CD4-positive, alpha-beta T cell treated with Interleukin-4 for 4 hours (primary cell): ENCODE measurements around the gene PATJ.
"Not testable (repeated sequence)": the region's sequence is repeated elsewhere in the genome, so short reads cannot be mapped to it uniquely, and the experiment has no call there.

Experiments used
- DNase-seq: peaks from one replicate; pipeline ENCODE4 v3.0.0-alpha.2; 2020

PATJ gene

DNA sequence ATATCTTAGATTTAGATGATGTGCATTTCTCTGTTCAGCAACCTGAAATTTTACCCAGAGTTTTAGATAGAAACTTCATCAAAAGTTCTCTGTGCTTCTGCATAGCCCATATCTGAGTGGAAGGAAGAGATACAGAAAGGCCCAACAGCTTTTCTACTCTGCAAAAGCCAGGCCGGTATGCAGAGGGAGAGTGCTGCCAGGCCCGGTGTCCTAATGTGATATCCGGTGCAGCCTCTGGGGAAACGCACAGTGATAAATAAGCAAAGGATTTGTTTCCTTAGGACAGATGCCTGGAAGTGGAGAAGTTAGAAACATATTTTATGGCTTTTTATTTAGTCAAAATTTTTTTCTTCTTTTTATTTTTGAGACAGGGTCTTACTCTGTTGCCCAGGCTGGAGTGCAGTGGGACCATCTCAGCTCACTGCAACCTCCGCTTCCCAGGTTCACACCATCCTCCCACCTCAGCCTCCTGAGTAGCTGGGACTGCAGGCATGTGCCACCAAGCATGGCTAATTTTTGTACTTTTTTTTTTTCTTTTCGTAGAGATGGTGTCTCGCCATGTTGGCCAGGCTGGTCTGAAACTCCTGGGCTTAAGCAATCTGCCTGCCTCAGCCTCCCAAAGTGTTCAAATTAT, 145.8 kb downstream of the PATJ start:
- no peak for DNase-seq

DNA sequence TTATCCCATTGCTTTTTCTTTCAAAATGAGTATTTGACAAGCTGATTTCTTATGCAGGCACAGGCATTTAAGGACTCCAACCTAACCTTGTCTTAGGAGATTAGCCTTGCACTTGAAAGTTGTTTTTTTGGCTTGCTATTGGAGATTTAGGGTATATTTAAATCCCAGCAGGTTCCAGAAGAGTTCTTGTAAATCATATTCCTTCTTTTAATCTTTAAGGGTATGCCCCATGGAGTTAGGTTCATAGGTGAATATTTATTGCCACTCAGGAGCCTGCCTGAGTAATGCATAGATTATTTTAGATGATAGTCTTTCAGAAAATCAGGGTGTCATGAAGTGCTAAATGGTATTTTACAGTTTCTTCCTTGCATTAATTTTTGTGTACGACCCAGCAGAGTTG, 146.5 kb downstream of the PATJ start:
- no peak for DNase-seq

DNA sequence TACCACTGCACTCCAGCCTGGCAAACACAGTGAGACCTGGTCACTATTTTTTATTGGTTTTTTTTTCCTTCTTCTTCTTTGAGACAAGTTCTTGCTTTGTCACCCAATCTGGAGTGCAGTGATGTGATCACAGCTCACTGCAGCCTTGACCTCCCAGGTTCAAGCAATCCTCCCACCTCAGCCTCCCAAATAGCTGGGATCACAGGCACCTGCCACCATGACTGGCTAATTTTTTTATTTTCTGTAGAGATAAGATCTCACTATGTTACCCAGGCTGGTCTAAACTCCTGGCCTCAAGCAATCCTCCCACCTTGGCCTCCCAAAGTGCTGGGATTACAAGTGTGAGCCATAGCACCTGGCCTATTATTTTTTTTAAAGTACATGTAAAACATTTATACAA, 148.2 kb downstream of the PATJ start:
- DNase-seq: not testable (repeated sequence)

DNA sequence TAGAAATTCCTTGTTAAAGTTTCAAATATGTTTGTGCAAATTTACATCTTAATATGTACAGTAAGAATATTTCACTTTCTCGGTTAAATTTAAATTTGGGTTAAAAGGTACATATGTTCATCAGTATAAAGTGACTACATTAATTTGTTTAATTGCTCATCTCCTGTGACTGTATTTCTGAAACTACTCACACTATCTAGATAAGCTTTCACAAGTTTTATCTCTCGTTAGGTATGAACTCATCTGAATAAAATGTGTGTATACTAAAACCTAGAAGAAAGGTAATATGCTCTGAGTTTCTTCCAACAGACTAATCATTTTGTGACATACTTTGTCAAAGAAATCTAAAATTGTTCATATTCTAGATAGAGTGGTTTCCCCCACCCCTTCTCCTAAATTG, 150.7 kb downstream of the PATJ start:
- DNase-seq: no peak

DNA sequence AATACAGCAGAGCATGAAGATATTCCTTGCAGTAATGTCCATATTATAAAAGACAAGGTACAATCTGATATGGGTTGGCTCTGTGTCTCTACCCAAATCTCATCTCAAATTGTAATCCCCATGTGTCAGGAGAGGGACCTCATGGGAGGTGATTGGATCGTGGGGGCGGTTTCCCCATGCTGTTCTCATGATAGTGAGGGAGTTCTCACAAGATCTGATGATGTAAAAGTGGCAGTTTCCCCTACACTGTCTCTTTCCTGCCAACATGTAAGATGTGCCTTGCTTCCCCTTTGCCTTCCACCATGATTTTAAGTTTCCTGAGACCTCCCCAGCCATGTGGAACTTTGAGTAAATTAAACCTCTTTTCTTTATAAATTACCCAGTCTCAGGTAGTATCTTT, 152.0 kb downstream of the PATJ start:
- not testable (repeated sequence) for DNase-seq

DNA sequence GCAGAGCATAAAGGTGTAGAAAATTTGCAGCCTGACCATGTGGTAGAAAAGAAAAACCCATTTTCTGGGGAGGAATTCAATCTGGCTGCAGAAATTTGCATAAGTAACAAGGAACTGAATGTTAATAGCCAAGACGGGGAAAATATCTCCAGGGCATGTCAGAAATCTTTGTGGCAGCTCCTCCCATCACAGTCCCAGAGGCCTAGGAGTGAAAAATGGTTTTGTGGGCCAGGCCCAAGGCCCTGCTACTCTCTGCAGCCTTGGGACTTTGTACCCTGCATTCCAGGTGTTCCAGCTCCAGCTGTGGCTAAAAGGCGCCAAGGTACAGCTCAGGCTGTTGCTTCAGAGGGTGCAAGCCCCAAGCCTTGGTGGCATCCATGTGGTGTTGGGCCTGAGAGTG, 152.9 kb downstream of the PATJ start:
- no peak for DNase-seq

DNA sequence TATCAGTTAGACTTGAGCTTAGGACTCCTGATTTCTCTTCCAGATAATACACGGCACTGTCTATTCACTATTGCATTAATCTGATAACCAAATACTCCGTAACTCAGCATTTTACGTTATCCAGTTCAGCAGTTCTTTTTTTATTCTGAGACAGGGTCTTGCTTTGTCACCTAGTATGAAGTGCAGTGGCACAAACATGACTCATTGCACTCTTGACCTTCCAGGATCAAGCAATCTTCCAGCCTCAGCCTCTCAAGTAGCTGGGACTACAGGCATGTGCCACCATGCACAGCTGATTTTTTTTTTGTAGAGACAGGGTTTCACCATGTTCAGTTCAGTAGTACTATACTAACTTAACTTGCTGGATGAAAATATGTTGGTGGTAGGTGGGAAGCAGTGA, 156.4 kb downstream of the PATJ start:
- no peak for DNase-seq

DNA sequence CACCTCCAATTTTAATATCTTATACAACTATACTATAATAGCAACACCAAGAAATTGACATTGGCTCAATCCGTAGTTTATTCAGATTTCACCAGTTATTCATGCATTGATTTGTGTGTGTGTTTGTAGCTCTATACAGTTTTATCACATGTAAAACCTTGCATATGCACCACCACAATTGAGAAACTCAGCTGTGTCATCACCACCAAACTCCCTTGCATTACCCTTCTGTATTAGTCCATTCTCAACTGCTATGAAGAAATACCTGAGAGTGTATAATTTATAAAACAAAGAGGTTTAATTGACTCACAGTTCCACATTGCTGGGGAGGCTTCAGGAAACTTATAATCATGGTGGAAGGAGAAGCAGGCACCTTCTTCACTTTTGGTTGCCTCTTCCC, 162.1 kb downstream of the PATJ start:
- no peak for DNase-seq

DNA sequence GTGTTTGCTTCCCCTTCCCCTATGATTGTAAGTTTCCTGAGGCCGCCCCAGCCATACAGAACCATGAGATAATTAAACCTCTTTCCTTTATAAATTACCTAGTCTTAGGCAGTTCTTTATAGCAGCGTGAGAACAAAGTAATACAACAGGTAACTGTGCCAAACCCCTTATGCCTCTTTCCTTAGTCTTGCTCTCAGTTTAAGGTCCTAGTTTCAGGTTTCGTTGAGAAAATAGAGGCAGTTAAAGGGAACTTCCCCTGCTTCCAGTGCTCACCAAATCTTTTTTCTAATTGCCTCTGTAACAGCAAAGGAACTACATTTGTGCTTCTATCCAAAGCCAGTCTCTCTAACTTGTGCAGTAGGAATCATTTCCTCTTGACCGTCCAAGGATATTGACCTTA, 164.8 kb downstream of the PATJ start:
- no peak for DNase-seq

DNA sequence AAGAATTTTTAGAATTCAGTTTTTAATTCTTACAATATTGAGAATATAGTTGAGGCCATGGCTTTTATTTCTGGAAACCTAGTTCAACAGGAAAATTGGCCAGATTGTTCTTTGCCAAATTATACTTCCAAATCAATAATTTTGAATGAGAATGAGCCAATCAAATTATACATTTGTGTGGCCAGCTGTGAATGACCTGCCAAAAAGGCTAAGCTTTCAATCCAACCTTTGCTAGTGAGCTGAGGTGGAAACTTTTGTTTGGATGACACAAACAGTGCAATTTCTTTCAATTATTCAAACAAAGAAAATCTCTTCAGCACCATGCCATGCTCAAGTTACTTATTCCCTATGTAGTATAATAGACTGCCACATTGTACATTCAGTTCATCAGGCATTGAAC, 167.8 kb downstream of the PATJ start:
- DNase-seq: no peak

DNA sequence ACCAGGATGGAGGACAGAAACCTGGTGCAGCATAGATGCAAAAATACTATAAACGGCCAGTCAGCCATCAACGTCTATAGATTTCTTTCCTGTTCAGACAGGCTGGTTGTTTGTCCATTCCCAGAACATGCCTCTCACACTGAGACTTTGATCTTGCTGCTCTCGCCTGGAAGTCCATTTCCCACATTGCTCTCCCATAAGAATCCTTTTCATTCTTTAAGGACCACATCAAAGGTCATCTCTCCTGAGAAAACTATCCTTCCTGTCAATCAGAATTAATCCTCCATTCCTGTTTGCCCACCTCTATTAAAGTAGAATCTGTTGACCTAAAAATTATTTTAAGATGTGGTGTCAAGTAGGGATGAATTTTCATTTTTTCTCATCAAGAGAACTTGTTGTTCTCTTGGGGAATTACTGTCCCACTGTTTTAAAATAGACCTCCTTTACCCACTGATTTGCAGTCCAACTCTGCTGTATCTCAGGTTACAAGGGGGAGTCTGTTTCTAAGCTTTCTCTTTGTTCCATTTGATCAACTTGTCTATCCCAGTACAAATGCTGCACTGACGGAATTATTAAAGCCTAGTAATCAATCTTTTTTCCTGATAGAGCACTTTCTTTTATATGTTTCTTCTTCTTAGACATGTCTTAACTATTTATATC, 172.7 kb downstream of the PATJ start:
- no peak for DNase-seq

DNA sequence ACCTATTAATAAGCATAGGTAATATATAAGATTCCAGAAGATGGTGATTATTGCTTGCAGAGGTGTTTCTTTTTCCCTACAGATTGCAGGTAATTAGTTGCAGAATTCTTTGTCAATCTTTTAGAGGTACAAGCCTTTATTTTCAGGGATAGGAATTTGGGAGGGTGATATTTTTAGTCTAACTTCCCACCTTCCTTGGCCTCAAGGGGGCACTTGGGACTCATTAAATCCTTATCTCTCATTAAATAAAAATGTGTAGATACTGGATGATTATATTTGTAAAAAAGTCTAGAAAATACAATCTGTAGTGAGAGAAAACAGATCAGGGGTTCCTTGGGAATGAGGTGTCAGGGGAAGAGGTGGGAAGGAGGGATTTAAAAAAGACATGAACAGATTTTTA, 179.2 kb downstream of the PATJ start:
- DNase-seq: no peak

DNA sequence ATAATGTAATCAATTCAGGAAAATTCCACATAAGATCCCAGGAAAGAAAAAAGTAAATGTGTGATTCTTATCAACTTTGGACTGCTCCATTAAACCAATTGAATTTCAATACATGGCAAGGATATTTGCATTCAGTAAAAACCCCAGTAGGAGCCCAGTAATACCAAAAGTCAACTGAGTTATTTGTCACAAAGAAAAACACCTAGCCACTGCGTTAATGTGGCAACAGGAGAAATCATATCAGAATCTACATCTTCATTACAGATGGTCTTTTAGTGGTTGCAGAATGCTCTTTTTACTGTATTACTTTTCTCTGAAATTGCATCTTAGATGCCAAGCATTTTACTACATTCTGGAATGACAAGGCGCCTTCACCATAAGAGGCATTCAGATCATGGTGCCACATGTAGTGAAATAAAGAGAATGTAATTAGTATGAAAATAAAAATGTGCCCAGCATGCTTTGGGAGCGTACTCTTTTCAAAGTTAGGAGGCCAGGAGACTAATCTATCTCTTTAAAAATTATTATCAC, 180.7 kb downstream of the PATJ start:
- DNase-seq: no peak

DNA sequence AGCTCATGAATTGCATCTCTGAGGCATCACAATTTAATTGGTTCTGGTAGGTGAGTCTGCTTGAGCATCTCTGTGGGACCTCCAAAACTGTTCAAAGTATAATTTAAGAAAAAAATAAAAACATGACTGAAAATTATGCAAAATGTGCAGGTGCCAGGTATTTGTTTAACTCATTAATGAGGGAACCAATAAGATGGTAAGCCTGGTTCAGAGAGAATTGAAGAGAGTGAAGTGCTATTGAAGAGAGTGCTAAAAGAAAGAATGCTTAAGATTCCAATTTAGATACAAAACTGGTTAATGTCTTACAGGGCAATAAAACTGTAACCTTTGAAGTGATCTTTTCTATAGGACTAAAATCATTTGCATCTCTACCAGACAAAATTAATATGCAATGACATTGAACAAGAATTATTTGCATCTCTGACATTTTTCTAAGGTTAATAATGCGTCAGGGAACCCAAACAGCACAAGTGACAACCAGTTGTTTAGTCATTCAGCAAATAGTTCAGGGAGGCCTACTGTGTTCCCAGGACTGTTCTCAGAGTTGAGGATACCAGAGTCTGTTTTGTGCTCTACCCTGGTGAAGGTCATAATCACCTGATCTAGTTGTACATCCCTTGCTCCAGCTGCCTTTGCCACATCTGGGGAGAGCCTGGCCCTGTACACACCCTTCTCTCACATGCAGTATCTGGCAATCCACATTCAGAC, 183.5 kb downstream of the PATJ start:
- DNase-seq: no peak

DNA sequence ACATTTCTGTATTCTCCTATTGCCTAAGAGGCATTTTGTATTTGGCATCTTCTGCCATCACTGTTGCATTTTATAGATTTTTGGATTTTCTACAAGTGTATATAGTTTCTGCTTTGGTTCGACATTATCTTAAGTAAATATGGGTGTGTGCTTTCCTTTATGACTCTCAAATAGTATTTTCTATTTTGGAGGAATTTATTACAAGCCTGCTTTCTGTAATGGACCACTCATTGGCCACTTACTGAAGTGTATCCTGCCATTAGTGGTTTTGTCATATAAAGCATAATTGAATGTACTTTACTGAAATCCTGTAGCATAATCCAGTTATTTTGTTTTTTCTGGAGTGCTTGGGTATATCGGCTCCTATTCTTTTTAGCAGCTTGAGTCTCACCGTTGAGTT, 184.3 kb downstream of the PATJ start:
- no peak for DNase-seq

DNA sequence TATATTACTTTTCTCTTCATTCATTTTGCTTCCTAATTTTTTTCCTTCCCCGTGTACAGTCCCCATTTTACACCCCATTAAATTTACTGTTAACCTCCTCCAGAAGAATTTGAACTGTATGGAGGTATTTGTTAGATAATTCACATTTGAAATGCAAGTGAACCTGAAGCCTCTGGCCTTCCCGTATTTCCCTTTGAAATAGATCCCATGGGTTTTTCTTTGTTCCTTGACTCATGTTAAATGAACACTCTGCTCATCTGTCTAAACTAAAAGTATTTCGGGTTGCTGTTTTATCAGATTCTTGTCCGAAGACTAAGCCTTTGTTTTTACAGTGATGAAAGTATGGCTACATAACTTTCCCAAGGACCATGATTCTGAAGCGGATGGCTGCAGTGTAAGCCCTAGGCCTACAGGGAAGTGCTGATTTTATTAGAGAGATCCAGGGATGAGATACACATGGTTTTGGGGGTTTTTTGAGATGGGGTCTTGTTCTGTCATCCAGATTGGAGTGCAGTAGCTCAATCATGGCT, 187.9 kb downstream of the PATJ start:
- DNase-seq: no peak

DNA sequence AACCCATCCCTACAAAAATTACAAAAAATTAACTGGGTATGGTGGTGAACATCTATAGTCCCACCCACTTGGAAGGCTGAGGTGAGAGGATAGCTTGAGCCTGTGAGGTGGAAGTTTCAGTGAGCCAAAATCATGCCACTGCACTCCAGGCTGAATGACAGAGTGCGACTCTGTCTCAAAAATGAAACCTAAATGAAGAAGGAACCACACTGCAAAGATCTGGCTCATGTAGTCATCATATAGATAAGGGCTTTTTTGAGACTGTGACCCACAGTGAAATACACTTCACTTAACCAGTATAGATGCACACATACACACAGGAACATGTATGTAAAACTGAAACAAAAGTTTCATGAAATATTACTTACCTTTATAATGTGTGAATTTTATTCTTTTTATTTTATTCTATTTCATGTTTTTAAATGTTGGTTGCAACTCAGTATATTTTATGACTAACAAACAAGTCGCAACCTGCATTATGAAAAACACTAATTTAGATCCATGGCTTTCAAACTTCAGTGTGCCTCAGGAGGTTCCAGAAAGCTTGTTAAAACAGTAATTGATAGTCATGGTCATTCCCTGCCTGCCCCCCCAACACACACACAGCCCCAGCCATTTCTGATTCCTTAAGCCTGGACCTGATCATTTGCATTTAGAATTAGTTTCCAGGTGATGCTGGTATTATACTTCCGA, 189.5 kb downstream of the PATJ start:
- DNase-seq: no peak

DNA sequence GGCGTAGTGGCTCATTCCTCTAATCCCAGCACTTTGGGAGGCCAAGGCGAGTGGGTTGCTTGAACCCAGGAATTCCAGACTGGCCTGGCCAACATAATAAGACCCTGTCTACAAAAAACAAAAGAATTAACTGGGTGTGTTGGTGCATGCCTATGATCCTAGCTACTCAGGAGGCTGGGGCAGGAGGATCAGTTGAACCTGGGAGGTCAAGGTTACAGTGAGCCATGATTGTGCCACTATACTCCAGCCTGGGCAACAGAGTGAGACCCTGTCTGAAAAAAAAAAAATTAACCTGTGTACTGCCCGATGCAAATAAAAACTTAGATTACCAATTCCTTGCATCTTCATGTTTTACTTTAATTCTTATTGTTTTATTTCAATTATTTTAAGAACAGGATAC, 193.2 kb downstream of the PATJ start:
- no peak for DNase-seq

DNA sequence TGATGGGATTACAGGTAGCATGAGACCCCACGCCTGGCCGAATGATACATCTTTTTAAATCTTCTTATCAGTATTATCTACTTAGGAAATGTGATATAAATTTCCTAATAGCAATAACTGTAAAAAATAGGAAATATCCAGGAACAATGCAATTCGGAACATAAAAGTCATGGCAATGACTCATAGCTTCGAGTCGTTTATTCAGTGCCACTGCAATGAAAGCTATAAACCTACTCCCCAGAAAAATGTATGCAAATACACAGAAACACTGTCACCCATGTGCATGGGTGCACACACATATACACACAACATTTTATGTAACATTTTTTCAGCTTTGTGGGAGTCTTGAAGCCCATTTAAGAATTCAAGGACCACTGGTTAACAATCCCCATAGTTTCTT, 194.6 kb downstream of the PATJ start:
- no peak for DNase-seq

DNA sequence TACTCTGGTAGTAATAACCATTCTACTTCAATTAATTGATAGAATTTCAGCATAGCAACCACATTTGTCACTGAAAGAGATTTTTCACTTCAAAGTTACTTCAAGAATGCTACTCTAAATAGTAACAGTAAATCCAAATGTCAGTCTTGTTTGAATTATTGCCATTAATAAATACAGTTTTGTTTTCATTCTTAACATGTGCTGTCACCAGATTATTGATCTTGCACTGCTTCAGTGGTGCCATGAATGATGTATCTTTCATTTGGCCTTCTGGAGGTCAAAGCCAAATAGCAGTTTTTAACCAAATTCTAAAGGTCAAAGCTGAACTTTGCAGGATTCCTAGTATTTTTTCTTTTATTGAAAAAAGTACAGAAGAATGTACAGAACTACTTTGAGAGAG, 199.5 kb downstream of the PATJ start:
- DNase-seq: no peak

DNA sequence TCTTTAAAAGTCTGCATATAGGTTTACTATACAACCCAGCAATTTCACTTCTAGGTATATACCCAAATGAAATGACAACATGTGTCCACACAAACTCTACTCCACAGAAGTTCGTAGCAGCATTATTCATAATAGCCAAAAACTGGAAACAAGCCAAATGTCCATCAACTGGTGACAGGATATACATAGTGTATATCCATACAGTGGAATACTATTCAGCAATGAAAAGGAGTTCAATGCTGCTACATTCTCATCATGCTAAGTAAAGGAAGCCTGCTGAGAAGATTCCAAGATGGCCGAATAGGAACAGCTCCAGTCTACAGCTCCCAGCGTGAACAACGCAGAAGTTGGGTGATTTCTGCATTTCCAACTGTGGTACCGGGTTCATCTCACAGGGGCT, 200.6 kb downstream of the PATJ start:
- DNase-seq: no peak

DNA sequence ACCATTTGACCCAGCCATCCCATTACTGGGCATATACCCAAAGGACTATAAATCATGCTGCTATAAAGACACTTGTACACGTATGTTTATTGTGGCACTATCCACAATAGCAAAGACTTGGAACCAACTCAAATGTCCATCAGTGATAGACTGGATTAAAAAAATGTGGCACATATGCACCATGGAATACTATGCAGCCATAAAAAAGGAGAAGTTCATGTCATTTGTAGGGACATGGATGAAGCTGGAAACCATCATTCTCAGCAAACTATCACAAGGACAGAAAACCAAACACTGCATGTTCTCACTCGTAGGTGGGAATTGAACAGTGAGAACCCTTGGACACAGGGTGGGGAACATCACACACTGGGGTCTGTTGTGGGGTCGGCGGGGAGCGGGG, 206.4 kb downstream of the PATJ start:
- not testable (repeated sequence) for DNase-seq

DNA sequence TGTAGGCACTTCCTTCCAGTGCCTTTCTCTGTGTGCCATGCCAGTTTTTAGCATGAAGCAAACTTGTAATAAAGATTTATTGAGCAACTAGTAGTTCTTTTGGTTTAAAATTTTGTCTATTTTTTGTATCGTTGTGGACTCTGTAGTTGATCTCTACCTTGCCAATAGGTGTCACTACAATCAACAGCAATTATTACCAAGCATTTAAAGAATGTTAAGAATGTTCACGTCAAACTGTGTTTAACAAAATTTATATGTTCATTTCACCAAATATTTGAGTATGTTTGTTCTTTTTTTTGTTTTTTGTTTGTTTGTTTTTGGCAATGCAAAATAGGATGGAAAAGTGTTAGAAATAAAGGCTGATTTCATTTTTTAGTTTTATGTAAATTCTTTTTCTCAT, 208.1 kb downstream of the PATJ start:
- no peak for DNase-seq
